Calu3 (cell line): ENCODE data around the gene WDR88. TPM values are rescaled to one million over a fixed set of nuclear protein-coding genes. Genes with fewer than 3 reads are reported as not detected.

Experiments
- BruUV-seq: library from RNA; stranded (reverse); fragments of 400-500 nt; replicated peaks from 2 replicates; lab custom pipeline; 2021; lab: Mats Ljungman, UMichigan
- CTCF ChIA-PET: fragments of 300-600 bp; sonication (Branson Sonifier 250); formaldehyde crosslinking; loops from one replicate; lab custom pipeline; 2022; ENCODE audit warnings: antibody characterized with exemption; lab: Charles Lee
- DNase-seq: peaks from one replicate; pipeline ENCODE4 v3.0.0; 2022
- H3K27ac Mint-ChIP-seq: one replicate; pipeline ENCODE4 v1.8.0; 2022; ENCODE audit warnings: mixed read lengths; ENCODE audit not compliant: unreplicated experiment
- H3K27me3 Mint-ChIP-seq: one replicate; pipeline ENCODE4 v1.8.0; 2022; ENCODE audit warnings: mixed read lengths; ENCODE audit not compliant: unreplicated experiment
- H3K36me3 Mint-ChIP-seq: one replicate; pipeline ENCODE4 v1.8.0; 2022; ENCODE audit warnings: mild to moderate bottlenecking, moderate library complexity, mixed read lengths; ENCODE audit not compliant: insufficient read depth, unreplicated experiment
- H3K4me1 Mint-ChIP-seq: one replicate; pipeline ENCODE4 v1.8.0; 2022; ENCODE audit warnings: mild to moderate bottlenecking, low read depth, mixed read lengths; ENCODE audit not compliant: unreplicated experiment
- H3K4me3 Mint-ChIP-seq: one replicate; pipeline ENCODE4 v1.8.0; 2022; ENCODE audit warnings: mild to moderate bottlenecking, low read depth, moderate library complexity, mixed read lengths; ENCODE audit not compliant: unreplicated experiment
- H3K9me3 Mint-ChIP-seq: one replicate; pipeline ENCODE4 v1.8.0; 2022; ENCODE audit warnings: low read depth, mixed read lengths; ENCODE audit not compliant: unreplicated experiment
- intact Hi-C: fragments of 100-400 bp; cut with micrococcal nuclease; formaldehyde crosslinking; loops from one replicate; pipeline ENCODE4 v1.10.0; 2022; ENCODE audit not compliant: unreplicated experiment
- total RNA-seq: library from RNA; stranded (reverse); gene quantifications from 2 replicates; pipeline ENCODE4 v1.2.3, GENCODE V29; 2022
- TF ChIP-seq, protein P1 (sequence below): fragments of 200-600 bp; IDR thresholded peaks from one replicate; pipeline ENCODE4 v1.8.0; 2022; ENCODE audit warnings: antibody characterized with exemption; ENCODE audit not compliant: unreplicated experiment

The WDR88 gene
- total RNA-seq, 1 experiment from 2014 or later, result not detected

DNA sequence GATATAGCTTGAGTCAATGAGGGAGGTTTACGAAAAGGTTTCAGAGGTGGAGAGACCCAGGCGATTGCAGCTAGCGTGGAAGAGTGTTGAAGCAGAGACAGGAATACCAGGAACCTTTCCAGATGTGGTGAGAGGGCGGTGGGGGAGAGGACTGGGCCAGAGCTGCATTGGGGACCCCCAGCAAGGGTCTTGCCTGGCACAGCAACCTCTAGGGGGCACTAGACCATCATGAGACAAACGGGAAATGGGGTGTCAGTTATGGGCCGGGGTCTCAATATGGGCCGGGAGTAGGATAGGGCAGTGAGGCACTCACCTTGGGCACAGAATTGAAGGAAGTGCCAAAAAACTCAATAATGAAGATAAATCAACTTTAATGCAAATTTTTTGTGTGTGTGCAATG is 60.1 kb downstream of the WDR88 start:
- no peak overlapping the region for H3K27ac Mint-ChIP-seq
- BruUV-seq, result no TSS peak
- intact Hi-C loops, result no loop called here
- H3K4me3 Mint-ChIP-seq, result no peak overlapping the region
- no peak for DNase-seq
- CTCF ChIA-PET, result interaction anchor here (0.5 kb wide), 1 partner anchor 336 kb away, joined by 6 read pairs; no protein-coding TSS in a partner anchor
- no peaks in the 10 kb centered on the region for H3K9me3 Mint-ChIP-seq
- no peaks in the 10 kb centered on the region for H3K4me1 Mint-ChIP-seq
- TF ChIP-seq, protein P1, sequence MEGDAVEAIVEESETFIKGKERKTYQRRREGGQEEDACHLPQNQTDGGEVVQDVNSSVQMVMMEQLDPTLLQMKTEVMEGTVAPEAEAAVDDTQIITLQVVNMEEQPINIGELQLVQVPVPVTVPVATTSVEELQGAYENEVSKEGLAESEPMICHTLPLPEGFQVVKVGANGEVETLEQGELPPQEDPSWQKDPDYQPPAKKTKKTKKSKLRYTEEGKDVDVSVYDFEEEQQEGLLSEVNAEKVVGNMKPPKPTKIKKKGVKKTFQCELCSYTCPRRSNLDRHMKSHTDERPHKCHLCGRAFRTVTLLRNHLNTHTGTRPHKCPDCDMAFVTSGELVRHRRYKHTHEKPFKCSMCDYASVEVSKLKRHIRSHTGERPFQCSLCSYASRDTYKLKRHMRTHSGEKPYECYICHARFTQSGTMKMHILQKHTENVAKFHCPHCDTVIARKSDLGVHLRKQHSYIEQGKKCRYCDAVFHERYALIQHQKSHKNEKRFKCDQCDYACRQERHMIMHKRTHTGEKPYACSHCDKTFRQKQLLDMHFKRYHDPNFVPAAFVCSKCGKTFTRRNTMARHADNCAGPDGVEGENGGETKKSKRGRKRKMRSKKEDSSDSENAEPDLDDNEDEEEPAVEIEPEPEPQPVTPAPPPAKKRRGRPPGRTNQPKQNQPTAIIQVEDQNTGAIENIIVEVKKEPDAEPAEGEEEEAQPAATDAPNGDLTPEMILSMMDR, result no peak
- H3K36me3 Mint-ChIP-seq, result peaks cover 5% of the 10 kb centered on the region
- H3K27me3 Mint-ChIP-seq, result peaks cover 72% of the 10 kb centered on the region

DNA sequence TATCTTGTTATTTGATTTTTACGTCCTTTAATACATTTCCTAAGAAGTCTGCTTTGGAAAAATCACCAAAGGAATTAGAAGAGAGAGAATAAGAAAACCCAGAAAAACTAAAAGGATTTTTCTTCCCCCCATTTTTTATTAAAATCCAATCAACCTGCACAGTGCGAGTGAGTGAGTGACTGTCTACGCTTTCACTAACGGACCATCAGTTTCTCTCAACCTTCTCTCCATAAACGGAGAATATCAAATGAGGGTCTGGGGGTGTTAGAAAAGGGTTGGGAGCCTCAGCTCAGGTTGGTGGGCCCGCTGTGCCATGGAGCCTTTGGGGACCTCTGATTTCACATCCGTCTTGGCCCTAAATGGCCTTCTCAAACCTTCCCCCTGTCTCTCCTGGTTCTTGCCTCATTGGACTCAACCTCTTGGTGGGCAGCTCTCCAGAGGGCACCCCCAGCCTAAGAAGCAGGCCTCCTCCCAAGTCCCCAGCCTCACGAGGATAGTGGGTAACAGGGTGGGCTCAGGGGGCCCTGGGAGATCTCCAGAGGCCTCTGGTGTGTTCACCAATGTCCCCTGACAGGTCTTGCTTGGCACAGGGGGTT is 61.5 kb downstream of the WDR88 start:
- no TSS peak for BruUV-seq
- peak overlapping the region; percentile 66 for H3K4me3 Mint-ChIP-seq
- H3K4me1 Mint-ChIP-seq, result no peaks in the 10 kb centered on the region
- H3K36me3 Mint-ChIP-seq, result peaks cover 5% of the 10 kb centered on the region
- no peaks in the 10 kb centered on the region for H3K9me3 Mint-ChIP-seq
- no peak overlapping the region for H3K27ac Mint-ChIP-seq
- TF ChIP-seq, protein P1, result no peak
- no peak for DNase-seq
- intact Hi-C loops, result no loop called here
- CTCF ChIA-PET, result interaction anchor here (0.5 to 0.9 kb wide), 2 partner anchors 9 to 161 kb away, joined by 3 read pairs; no protein-coding TSS in a partner anchor
- H3K27me3 Mint-ChIP-seq, result peaks cover 83% of the 10 kb centered on the region

DNA sequence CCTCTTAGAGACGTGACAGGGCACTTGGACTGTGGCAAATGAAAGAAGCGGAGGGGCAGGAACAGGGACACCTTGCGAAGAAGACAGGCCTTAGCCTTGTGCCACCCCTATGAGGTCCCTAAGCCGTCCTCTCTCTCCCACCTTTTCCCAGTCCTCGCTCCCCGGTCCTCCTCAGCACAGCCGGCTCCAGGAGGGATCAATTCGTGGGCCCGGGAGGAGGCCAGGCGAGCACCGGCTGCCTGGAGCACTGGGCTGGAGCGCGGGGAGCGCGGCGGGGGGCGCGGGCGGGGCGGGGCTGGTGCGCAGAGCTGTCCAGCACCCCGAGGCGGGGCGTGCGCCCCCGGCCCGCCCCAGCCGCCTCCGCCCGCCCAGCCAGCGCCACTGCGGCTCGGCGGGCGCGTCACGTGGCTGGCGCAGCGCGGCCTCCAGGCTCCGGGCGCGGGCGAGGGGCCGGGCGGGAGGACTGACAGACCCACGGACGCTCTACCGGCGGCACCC is 62.0 kb downstream of the WDR88 start, which contains the start of gene LRP3:
LRP3 (plus strand) TSS at position 466 of the 498 bp plus-strand sequence. CDS start 456 bp downstream, outside the sequence.
- no peak within 1 kb of the TSS for H3K27ac Mint-ChIP-seq

DNA sequence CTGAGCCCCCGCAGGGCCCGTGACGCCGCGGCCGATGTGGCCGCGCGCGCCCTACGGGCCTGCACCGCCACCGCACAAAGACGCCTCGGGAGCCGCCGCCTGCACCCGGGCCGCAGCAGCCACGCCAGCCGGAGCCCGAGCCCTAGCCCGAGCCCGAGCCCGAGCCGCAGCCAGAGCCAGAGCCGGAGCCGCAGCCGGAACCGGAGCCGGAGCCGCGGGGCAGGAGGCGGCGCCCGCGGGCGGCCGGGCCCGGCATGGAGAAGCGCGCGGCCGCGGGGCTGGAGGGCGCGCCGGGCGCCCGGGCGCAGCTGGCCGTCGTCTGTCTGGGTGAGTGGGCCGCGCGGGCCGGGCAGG is 62.6 kb downstream of the WDR88 start:
- Mint-ChIP-seq H3K27me3 (peaks cover 89% of the 10 kb centered on the region), H3K9me3 (no peaks in the 10 kb centered on the region), H3K4me1 (no peaks in the 10 kb centered on the region), H3K36me3 (peaks cover 5% of the 10 kb centered on the region), H3K27ac (no peak overlapping the region), H3K4me3 (peak overlapping the region; percentile 66)
- no TSS peak for BruUV-seq
- TF ChIP-seq, protein P1, result no peak
- no peak for DNase-seq
- CTCF ChIA-PET, result interaction anchor here (0.6 kb wide), 1 partner anchor 48 kb away, joined by 3 read pairs; no protein-coding TSS in a partner anchor
- intact Hi-C loops, result no loop called here

More for the DNA sequence above, 62.0 kb downstream of the WDR88 start, which contains the start of gene LRP3:
- DNase-seq, result no peak
- Mint-ChIP-seq H3K4me3 (peak within 1 kb of the TSS; percentile 66), H3K9me3 (no peaks in the 10 kb centered on the region), H3K4me1 (no peaks in the 10 kb centered on the region), H3K27me3 (peaks cover 88% of the 10 kb centered on the region), H3K36me3 (peaks cover 5% of the 10 kb centered on the region)
- intact Hi-C loops, result no loop called here
- CTCF ChIA-PET, result interaction anchor here (0.5 to 0.9 kb wide), 2 partner anchors 10 to 161 kb away, joined by 3 read pairs; no protein-coding TSS in a partner anchor
- TF ChIP-seq, protein P1, result no peak
- no TSS peak for BruUV-seq
